ENCODE measurements around the gene FGR. TPM values are rescaled to one million over a fixed set of nuclear protein-coding genes. Genes with fewer than 3 reads are reported as not detected.

Gene FGR
- total RNA-seq, 1 donor = 0.36 TPM

GRCh38 chr1:27609210-27609555, 25.8 kb downstream of the FGR start:
- Histone ChIP-seq H2AFZ (ENCODE audit: low read length) (no peak overlapping the region), H4K20me1 (ENCODE audit: insufficient read depth, low read length) (no peaks in the 10 kb centered on the region), H3K27ac (ENCODE audit: low read depth, low read length) (no peak overlapping the region), H3K4me2 (ENCODE audit: insufficient read depth, low read length) (no peak overlapping the region), H3K9me3 (ENCODE audit: low read depth, low read length) (no peaks in the 10 kb centered on the region), H3K4me1 (ENCODE audit: insufficient read depth, low read length) (peaks cover 2% of the 10 kb centered on the region), H3K4me3 (ENCODE audit: insufficient read depth, low read length) (no peak overlapping the region), H3K36me3 (ENCODE audit: insufficient read depth, low read length) (no peaks in the 10 kb centered on the region), H3K27me3 (ENCODE audit: insufficient read depth, low read length) (peaks cover 12% of the 10 kb centered on the region), H3K79me2 (ENCODE audit: insufficient read depth, low read length) (no peaks in the 10 kb centered on the region)
- DNase-seq (ENCODE audit: insufficient read length, low spot score, missing footprints) = peak; percentile 44
- no peak for TF ChIP-seq CTCF (IDR thresholded peaks at IDR 0.05; ENCODE audit: extremely low read depth, low read depth, low read length)

- H2AFZ ChIP-seq (ENCODE audit: low read length) = no peak overlapping the region
- no peaks in the 10 kb centered on the region for H3K36me3 ChIP-seq (ENCODE audit: insufficient read depth, low read length)
- H3K27ac ChIP-seq (ENCODE audit: low read depth, low read length) = no peak overlapping the region
- no peak overlapping the region for H3K4me3 ChIP-seq (ENCODE audit: insufficient read depth, low read length)
- H3K4me2 ChIP-seq (ENCODE audit: insufficient read depth, low read length) = no peak overlapping the region
- peak; percentile 25 for DNase-seq (ENCODE audit: insufficient read length, low spot score, missing footprints)
- no peaks in the 10 kb centered on the region for H3K9me3 ChIP-seq (ENCODE audit: low read depth, low read length)
- H4K20me1 ChIP-seq (ENCODE audit: insufficient read depth, low read length) = peaks cover 2% of the 10 kb centered on the region
- peaks cover 13% of the 10 kb centered on the region for H3K79me2 ChIP-seq (ENCODE audit: insufficient read depth, low read length)
- no peak for TF ChIP-seq CTCF (IDR thresholded peaks at IDR 0.05; ENCODE audit: extremely low read depth, low read depth, low read length)
- peaks cover 12% of the 10 kb centered on the region for H3K27me3 ChIP-seq (ENCODE audit: insufficient read depth, low read length)
- H3K4me1 ChIP-seq (ENCODE audit: insufficient read depth, low read length) = peaks cover 2% of the 10 kb centered on the region
Observed at GRCh38 chr1:27607239-27607804, 27.7 kb downstream of the FGR start.

GRCh38 chr1:27606708-27607238, 28.2 kb downstream of the FGR start:
- Histone ChIP-seq H4K20me1 (ENCODE audit: insufficient read depth, low read length) (peaks cover 7% of the 10 kb centered on the region), H3K79me2 (ENCODE audit: insufficient read depth, low read length) (peaks cover 18% of the 10 kb centered on the region), H3K27me3 (ENCODE audit: insufficient read depth, low read length) (peaks cover 12% of the 10 kb centered on the region), H3K9me3 (ENCODE audit: low read depth, low read length) (no peaks in the 10 kb centered on the region), H3K4me2 (ENCODE audit: insufficient read depth, low read length) (no peak overlapping the region), H2AFZ (ENCODE audit: low read length) (no peak overlapping the region), H3K4me1 (ENCODE audit: insufficient read depth, low read length) (peaks cover 4% of the 10 kb centered on the region), H3K27ac (ENCODE audit: low read depth, low read length) (no peak overlapping the region), H3K36me3 (ENCODE audit: insufficient read depth, low read length) (no peaks in the 10 kb centered on the region), H3K4me3 (ENCODE audit: insufficient read depth, low read length) (no peak overlapping the region)
- TF ChIP-seq CTCF (IDR thresholded peaks at IDR 0.05; ENCODE audit: extremely low read depth, low read depth, low read length) = peak; percentile 2
- no peak for DNase-seq (ENCODE audit: insufficient read length, low spot score, missing footprints)

GRCh38 chr1:27605796-27606707, 28.9 kb downstream of the FGR start:
- Histone ChIP-seq H3K4me2 (ENCODE audit: insufficient read depth, low read length) (no peak overlapping the region), H2AFZ (ENCODE audit: low read length) (no peak overlapping the region), H3K27me3 (ENCODE audit: insufficient read depth, low read length) (peaks cover 12% of the 10 kb centered on the region), H4K20me1 (ENCODE audit: insufficient read depth, low read length) (peaks cover 14% of the 10 kb centered on the region), H3K9me3 (ENCODE audit: low read depth, low read length) (no peaks in the 10 kb centered on the region), H3K4me3 (ENCODE audit: insufficient read depth, low read length) (no peak overlapping the region), H3K27ac (ENCODE audit: low read depth, low read length) (no peak overlapping the region), H3K36me3 (ENCODE audit: insufficient read depth, low read length) (no peaks in the 10 kb centered on the region), H3K4me1 (ENCODE audit: insufficient read depth, low read length) (peaks cover 12% of the 10 kb centered on the region), H3K79me2 (ENCODE audit: insufficient read depth, low read length) (peaks cover 25% of the 10 kb centered on the region)
- peak; percentile 91 for DNase-seq (ENCODE audit: insufficient read length, low spot score, missing footprints)
- TF ChIP-seq CTCF (IDR thresholded peaks at IDR 0.05; ENCODE audit: extremely low read depth, low read depth, low read length) = peak; percentile 92

Data from osteoblast (primary cell).